Neural cell (in vitro differentiated cells): ENCODE measurements around the gene WNT7B.
A peak's percentile ranks its signal among the peaks of the same experiment; 100 is the strongest.

Experiments used
- EP300 ChIP-seq: fragments of 450-650 bp; conservative IDR thresholded peaks from 2 replicates; pipeline ENCODE4 v1.6.1; 2014; ENCODE audit warnings: antibody characterized with exemption, mild to moderate bottlenecking, moderate library complexity; ENCODE audit not compliant: poor library complexity, severe bottlenecking
- EZH2 ChIP-seq: fragments of 200-600, 300-800 bp; shearing (Covaris generic), sonication (generic); IDR thresholded peaks from 2 replicates; pipeline ENCODE4 v1.6.1; 2014; ENCODE audit warnings: antibody characterized with exemption, low read length, borderline replicate concordance, mild to moderate bottlenecking; ENCODE audit not compliant: insufficient read depth, poor library complexity, severe bottlenecking
- MXI1 ChIP-seq: fragments of 450-650 bp; conservative IDR thresholded peaks from 2 replicates; pipeline ENCODE4 v1.6.1; 2014; ENCODE audit warnings: antibody characterized with exemption, mild to moderate bottlenecking; ENCODE audit not compliant: poor library complexity, severe bottlenecking
- POLR2AphosphoS5 ChIP-seq: IDR thresholded peaks from 2 replicates; pipeline ENCODE4 v1.6.1; 2012
- RAD21 ChIP-seq: fragments of 450-650 bp; conservative IDR thresholded peaks from 2 replicates; pipeline ENCODE4 v1.6.1; 2014; ENCODE audit warnings: antibody characterized with exemption, mild to moderate bottlenecking, moderate library complexity
- SMC3 ChIP-seq: fragments of 450-650 bp; conservative IDR thresholded peaks from 2 replicates; pipeline ENCODE4 v1.6.1; 2014; ENCODE audit warnings: antibody characterized with exemption, mild to moderate bottlenecking, moderate library complexity; ENCODE audit not compliant: poor library complexity
- TAF1 ChIP-seq: IDR thresholded peaks from 2 replicates; pipeline ENCODE4 v1.6.1; 2012; ENCODE audit warnings: low read depth
- TF ChIP-seq, protein P1 (sequence below): fragments of 450-650 bp; IDR thresholded peaks from 2 replicates; pipeline ENCODE4 v1.5.1; 2014; ENCODE audit warnings: antibody characterized with exemption, mild to moderate bottlenecking, moderate library complexity; ENCODE audit not compliant: poor library complexity, severe bottlenecking
- TF ChIP-seq, protein P2 (sequence below): IDR thresholded peaks from 2 replicates; pipeline ENCODE4 v1.6.1; 2012; ENCODE audit warnings: borderline replicate concordance

DNA sequence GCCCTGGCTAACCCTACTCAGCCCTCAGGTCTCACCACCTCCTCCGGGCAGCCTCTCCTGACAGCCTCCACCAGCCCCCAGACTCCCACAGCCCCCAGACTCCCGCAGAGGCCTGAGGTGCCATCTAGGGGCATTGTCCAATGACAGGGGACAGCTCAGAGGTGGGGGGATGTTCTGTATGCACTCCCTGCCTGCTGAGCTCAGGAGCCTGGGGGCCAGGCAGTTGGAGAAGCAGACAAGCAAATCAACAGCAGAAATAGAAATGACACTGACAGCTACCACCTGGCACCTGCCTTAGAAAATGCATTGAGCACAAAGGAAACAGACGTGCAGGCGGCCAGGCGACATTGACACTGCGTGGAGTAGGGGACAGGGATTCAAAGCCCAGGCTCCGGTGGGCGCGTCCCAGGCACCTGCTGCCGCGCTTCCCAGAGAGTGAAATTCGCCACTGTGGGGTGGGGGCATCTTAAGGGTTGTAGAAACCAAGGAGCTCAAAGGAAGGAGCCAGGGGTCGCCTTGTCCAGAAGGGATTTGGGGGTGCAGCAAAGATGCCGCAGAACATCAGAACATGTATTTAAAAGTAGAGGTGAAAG lies 22.5 kb upstream of the WNT7B start:
- TF ChIP-seq, protein P1, sequence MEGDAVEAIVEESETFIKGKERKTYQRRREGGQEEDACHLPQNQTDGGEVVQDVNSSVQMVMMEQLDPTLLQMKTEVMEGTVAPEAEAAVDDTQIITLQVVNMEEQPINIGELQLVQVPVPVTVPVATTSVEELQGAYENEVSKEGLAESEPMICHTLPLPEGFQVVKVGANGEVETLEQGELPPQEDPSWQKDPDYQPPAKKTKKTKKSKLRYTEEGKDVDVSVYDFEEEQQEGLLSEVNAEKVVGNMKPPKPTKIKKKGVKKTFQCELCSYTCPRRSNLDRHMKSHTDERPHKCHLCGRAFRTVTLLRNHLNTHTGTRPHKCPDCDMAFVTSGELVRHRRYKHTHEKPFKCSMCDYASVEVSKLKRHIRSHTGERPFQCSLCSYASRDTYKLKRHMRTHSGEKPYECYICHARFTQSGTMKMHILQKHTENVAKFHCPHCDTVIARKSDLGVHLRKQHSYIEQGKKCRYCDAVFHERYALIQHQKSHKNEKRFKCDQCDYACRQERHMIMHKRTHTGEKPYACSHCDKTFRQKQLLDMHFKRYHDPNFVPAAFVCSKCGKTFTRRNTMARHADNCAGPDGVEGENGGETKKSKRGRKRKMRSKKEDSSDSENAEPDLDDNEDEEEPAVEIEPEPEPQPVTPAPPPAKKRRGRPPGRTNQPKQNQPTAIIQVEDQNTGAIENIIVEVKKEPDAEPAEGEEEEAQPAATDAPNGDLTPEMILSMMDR = no peak
- TF ChIP-seq EZH2 (no peak), EP300 (peak; percentile 41), POLR2AphosphoS5 (no peak), MXI1 (no peak), SMC3 (no peak), RAD21 (no peak), TAF1 (no peak)
- TF ChIP-seq, protein P2, sequence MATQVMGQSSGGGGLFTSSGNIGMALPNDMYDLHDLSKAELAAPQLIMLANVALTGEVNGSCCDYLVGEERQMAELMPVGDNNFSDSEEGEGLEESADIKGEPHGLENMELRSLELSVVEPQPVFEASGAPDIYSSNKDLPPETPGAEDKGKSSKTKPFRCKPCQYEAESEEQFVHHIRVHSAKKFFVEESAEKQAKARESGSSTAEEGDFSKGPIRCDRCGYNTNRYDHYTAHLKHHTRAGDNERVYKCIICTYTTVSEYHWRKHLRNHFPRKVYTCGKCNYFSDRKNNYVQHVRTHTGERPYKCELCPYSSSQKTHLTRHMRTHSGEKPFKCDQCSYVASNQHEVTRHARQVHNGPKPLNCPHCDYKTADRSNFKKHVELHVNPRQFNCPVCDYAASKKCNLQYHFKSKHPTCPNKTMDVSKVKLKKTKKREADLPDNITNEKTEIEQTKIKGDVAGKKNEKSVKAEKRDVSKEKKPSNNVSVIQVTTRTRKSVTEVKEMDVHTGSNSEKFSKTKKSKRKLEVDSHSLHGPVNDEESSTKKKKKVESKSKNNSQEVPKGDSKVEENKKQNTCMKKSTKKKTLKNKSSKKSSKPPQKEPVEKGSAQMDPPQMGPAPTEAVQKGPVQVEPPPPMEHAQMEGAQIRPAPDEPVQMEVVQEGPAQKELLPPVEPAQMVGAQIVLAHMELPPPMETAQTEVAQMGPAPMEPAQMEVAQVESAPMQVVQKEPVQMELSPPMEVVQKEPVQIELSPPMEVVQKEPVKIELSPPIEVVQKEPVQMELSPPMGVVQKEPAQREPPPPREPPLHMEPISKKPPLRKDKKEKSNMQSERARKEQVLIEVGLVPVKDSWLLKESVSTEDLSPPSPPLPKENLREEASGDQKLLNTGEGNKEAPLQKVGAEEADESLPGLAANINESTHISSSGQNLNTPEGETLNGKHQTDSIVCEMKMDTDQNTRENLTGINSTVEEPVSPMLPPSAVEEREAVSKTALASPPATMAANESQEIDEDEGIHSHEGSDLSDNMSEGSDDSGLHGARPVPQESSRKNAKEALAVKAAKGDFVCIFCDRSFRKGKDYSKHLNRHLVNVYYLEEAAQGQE = no peak
